OCI-LY3 (cell line): ENCODE measurements around the gene TSPYL2.

Experiments used
- CTCF ChIP-seq: fragments of 200-600, 300-600 bp; sonication (generic); IDR thresholded peaks from 2 replicates; pipeline ENCODE4 v1.5.1; 2014; ENCODE audit warnings: antibody characterized with exemption, low read length, low read depth
- EZH2phosphoT487 ChIP-seq: fragments of 200-600 bp; shearing (Covaris generic); IDR thresholded peaks from 2 replicates; pipeline ENCODE4 v1.6.1; 2018; ENCODE audit warnings: antibody characterized with exemption, mixed run types, low read depth

DNA sequence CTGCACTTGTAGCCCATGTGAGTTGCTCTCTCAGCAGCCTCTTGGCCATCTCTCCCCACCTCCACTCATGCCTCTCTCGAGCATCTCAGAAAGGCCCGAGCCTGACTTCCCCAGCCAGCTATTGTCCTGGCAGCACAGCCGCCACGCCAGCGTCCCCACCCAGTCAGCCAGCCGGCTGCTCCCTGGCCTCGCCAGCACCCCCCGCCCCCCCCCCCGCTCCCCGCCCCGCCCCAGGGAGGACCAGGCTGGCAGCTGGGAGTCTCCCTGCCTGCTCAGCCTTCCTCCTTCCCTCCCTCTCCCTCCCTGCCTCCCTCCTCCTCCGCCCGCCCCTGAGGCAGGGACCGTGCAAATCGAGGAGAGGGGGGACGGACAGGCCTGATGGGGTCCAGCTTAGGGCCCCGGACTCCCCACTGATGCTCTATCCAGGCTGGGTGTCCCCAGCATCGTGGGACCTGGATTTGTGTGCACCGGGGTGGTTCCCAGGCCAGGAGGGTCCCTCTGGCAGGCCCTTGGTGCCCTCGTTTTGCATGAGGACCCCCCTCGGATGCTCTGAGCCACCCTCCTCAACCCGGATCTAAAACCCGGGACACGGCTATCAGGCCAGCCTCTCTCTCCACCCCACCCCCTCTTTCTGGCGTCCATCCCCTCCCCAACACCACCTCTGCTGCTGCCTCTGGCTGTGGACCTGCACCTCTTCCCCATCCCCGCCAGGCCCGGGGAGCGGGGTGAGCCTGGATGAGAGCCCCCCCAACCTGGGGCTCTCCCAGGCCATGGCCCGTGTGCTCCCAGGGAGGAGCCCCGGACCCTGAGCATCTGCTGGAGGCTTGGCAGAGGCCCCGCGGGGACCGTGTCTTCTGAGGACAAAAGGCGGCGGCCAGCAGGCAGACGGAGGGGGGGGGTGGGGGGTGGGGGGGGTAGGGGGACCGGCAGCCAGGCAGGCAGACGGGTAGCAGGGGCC lies 33.7 kb upstream of the TSPYL2 start, which contains the start of gene GPR173:
- TF ChIP-seq CTCF: no peak
- TF ChIP-seq EZH2phosphoT487: no peak
